Measurements from ENCODE around the gene XYLT2. TPM values are rescaled to one million over a fixed set of nuclear protein-coding genes. Genes with fewer than 3 reads are reported as not detected.

XYLT2 gene
- total and polyA plus RNA-seq, 2 experiments from 2014 or later, result 18.3 to 26.8 TPM

GRCh38 chr17:50310455-50311111, 35.3 kb upstream of the XYLT2 start:
- no peak overlapping the region for H3K4me2 ChIP-seq
- no peaks in the 10 kb centered on the region for H3K36me3 ChIP-seq (replicated peaks; ENCODE audit: insufficient read depth, low read depth)
- WGBS (ENCODE audit: low lambda C conversion rate, missing lambda C conversion rate), result 23% methylated on average over 3 of the region's 3 CpGs
- TF ChIP-seq CTCF (IDR thresholded peaks at IDR 0.05; ENCODE audit: poor library complexity) (no peak), EZH2 (IDR thresholded peaks at IDR 0.05; ENCODE audit: borderline replicate concordance) (no peak), EZH2phosphoT487 (IDR thresholded peaks at IDR 0.05; ENCODE audit: low read depth, severe bottlenecking, unreplicated experiment) (no peak)
- H4K20me1 ChIP-seq (ENCODE audit: insufficient read depth, poor library complexity, severe bottlenecking), result no peaks in the 10 kb centered on the region
- no peaks in the 10 kb centered on the region for H3K79me2 ChIP-seq
- H3K9me2 ChIP-seq (replicated peaks; ENCODE audit: insufficient read depth), result no peaks in the 10 kb centered on the region
- no peak overlapping the region for H3K4me3 ChIP-seq
- H2AFZ ChIP-seq, result no peak overlapping the region
- no peaks in the 10 kb centered on the region for H3K27me3 ChIP-seq
- peaks cover 3% of the 10 kb centered on the region for H3K4me1 ChIP-seq (ENCODE audit: insufficient read depth)
- no peak overlapping the region for H3K27ac ChIP-seq
- no peak for DNase-seq (ENCODE audit: low spot score)
- H3K9me3 ChIP-seq (ENCODE audit: low read depth), result no peaks in the 10 kb centered on the region

- WGBS (ENCODE audit: low lambda C conversion rate, missing lambda C conversion rate), result 54% methylated on average over 1 of the region's 1 CpG
- Histone ChIP-seq H3K9me2 (replicated peaks; ENCODE audit: insufficient read depth) (no peaks in the 10 kb centered on the region), H3K9me3 (ENCODE audit: low read depth) (no peaks in the 10 kb centered on the region), H3K27ac (no peak overlapping the region), H3K79me2 (no peaks in the 10 kb centered on the region), H3K4me3 (no peak overlapping the region), H3K4me1 (ENCODE audit: insufficient read depth) (peaks cover 3% of the 10 kb centered on the region), H4K20me1 (ENCODE audit: insufficient read depth, poor library complexity, severe bottlenecking) (no peaks in the 10 kb centered on the region), H3K27me3 (no peaks in the 10 kb centered on the region), H2AFZ (no peak overlapping the region), H3K4me2 (no peak overlapping the region), H3K36me3 (replicated peaks; ENCODE audit: insufficient read depth, low read depth) (no peaks in the 10 kb centered on the region)
- no peak for TF ChIP-seq EZH2phosphoT487 (IDR thresholded peaks at IDR 0.05; ENCODE audit: low read depth, severe bottlenecking, unreplicated experiment)
- TF ChIP-seq EZH2 (IDR thresholded peaks at IDR 0.05; ENCODE audit: borderline replicate concordance), result no peak
- no peak for TF ChIP-seq CTCF (IDR thresholded peaks at IDR 0.05; ENCODE audit: poor library complexity)
- DNase-seq (ENCODE audit: low spot score), result no peak
Measured at GRCh38 chr17:50311112-50311460, 34.8 kb upstream of the XYLT2 start.

GRCh38 chr17:50311483-50311882, 34.4 kb upstream of the XYLT2 start:
- no peaks in the 10 kb centered on the region for H3K9me3 ChIP-seq (ENCODE audit: low read depth)
- no peak for DNase-seq (ENCODE audit: low spot score)
- H3K36me3 ChIP-seq (replicated peaks; ENCODE audit: insufficient read depth, low read depth), result no peaks in the 10 kb centered on the region
- TF ChIP-seq EZH2phosphoT487 (IDR thresholded peaks at IDR 0.05; ENCODE audit: low read depth, severe bottlenecking, unreplicated experiment) (no peak), EZH2 (IDR thresholded peaks at IDR 0.05; ENCODE audit: borderline replicate concordance) (no peak), CTCF (IDR thresholded peaks at IDR 0.05; ENCODE audit: poor library complexity) (no peak)
- peaks cover 3% of the 10 kb centered on the region for H3K4me1 ChIP-seq (ENCODE audit: insufficient read depth)
- H2AFZ ChIP-seq, result no peak overlapping the region
- no peaks in the 10 kb centered on the region for H3K27me3 ChIP-seq
- no peaks in the 10 kb centered on the region for H3K9me2 ChIP-seq (replicated peaks; ENCODE audit: insufficient read depth)
- H3K79me2 ChIP-seq, result no peaks in the 10 kb centered on the region
- WGBS (ENCODE audit: low lambda C conversion rate, missing lambda C conversion rate), result 49% methylated on average over 4 of the region's 4 CpGs
- no peak overlapping the region for H3K4me2 ChIP-seq
- H4K20me1 ChIP-seq (ENCODE audit: insufficient read depth, poor library complexity, severe bottlenecking), result no peaks in the 10 kb centered on the region
- H3K4me3 ChIP-seq, result no peak overlapping the region
- H3K27ac ChIP-seq, result no peak overlapping the region
